ENCODE measurements around the gene RNF187.

DNA sequence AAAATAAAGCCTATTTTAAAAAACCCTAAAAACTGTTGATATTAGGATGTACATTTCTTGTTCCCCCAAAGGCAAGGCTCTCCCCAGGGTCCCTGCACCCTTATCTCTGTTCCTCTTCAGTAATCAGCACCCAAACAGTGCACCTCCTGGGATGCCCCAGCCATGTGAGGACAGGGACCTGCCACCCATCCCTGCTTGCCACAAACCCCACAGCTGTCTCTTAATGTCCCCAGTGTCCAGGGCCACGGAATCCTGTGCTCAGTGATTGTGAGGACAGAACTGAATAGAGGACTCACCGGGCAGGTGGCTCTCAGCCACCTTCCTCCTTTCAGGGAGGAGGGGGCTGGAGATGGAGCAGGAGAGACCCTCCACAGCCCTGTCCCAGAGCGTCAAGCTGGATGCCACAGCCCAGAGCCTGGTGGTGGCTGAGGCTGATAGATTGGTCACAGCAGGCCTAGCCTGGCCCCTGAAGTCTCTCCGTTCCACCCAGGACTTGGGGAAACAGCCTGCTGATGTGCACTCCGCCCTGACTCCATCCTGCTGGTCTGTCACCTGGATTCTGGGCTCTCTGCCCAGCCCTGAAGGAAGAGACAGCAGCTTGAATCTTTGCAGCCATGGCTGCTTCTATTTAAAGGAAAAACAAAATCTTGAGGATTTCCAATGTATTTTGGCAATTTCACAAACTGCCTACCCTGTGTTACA lies 23.1 kb downstream of the RNF187 start:
- TF ChIP-seq, protein P1, sequence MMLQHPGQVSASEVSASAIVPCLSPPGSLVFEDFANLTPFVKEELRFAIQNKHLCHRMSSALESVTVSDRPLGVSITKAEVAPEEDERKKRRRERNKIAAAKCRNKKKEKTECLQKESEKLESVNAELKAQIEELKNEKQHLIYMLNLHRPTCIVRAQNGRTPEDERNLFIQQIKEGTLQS (IDR thresholded peaks at IDR 0.05; ENCODE audit: borderline replicate concordance, extremely low read depth, low read depth, low read length) = no peak
- TF ChIP-seq ZNF274 (IDR thresholded peaks at IDR 0.05; ENCODE audit: insufficient read depth, insufficient read length) = no peak
- no peak for TF ChIP-seq CEBPB (IDR thresholded peaks at IDR 0.05; ENCODE audit: borderline replicate concordance in 1 of 2, low read depth in 2 of 2, low read length in 2 of 2)
